T47D (cell line): Measurements from ENCODE around the gene RNF115.
"Not testable (repeated sequence)": the region's sequence is repeated elsewhere in the genome, so short reads cannot be mapped to it uniquely, and the experiment has no call there.

ENCODE experiments used
- DNase-seq, 2 experiments: peaks; one replicate each; pipeline versions ENCODE4 v3.0.0 to v3.0.0-alpha.2; 2011 to 2012; ENCODE audit warnings: low read depth in 1 of 2, low spot score in 1 of 2
- JUND ChIP-seq: IDR thresholded peaks from 2 replicates; pipeline ENCODE4 v1.6.1; 2012; ENCODE audit warnings: low read depth
- in situ Hi-C: cut with HindIII; loops from 2 replicates; pipeline ENCODE4 v1.10.0; 2016; ENCODE audit warnings: low sequenced_read_pairs, low pct_unique_long_range_greater_than_20kb

The RNF115 gene

DNA sequence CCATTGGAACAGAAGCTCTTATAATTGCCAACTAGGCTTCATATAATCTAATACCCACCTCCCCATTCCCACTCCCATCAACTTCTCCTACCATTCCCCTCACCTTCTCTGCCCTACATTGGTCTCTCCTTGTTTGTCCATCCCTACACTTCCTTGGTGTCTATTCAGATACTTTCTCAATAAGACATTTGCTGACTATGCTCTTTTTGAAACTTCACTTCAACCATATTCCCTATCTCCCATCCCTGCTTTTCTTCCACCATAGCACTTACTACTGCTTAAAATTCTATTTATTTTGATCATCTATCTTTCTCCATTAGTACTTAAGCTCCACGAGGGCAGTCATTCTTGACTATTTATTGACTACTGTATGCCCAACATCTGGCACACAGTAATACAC is 64.2 kb downstream of the RNF115 start:
- in situ Hi-C loops, result no loop called here
- no peak for TF ChIP-seq JUND
- DNase-seq, result no peak

DNA sequence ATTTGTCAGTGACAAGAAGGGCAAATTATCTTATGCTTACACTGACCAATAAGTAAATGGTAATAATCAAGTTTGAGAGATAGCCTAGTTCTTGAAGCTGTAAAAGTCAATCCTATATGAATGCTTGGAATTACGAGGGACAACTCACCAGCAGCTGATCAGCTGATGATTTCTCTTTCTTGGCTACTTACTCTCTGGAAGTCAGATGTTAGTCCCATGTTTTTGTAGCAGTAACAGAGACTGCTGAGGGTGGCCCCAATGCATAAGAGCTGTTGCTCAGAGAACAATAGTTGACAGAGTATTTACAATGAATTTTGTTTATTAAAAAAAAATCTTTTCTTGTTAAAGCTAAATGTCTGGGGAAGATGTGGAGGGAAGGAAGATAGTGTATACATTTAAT is 65.3 kb downstream of the RNF115 start:
- in situ Hi-C loops, result no loop called here
- TF ChIP-seq JUND, result no peak
- no peak for DNase-seq

DNA sequence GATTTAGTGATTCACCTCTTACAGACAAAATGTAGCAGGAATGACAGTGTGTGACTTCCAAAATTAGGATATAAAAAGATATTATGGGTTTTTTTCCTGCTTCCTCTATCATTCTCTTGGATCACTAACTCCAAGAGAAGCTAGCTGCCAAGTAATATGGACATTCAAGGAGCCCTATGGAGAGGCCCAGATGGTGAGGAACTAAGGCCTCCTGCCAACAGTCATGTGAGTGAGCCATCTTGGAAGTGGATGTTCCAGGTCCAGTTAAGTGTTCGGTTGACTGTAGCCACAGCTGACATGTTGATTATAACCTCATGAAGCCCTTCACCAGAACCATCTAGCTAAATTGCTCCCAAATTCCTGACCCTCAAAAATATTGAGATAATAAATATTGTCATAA is 65.8 kb downstream of the RNF115 start:
- TF ChIP-seq JUND, result no peak
- DNase-seq, result no peak
- in situ Hi-C loops, result no loop called here

DNA sequence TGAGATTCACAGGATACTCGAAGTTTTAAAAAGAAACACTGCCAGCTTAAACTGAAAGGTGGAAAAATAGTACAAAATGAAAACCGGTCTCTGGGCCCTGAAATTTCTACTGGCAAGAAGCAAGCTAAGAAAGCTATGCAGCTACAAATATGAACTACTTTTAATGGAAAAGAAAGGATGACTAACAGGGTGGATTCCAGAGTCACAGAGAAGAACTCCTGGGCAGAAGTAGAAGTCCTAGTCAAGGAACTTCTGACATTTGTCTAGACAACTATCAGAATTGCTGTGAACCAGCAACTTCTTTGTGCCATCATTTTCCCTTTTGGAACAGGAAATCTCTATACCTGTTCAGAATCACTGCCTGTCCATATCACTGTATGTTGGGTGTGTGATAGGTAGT is 66.5 kb downstream of the RNF115 start:
- in situ Hi-C loops, result no loop called here
- DNase-seq, result no peak
- TF ChIP-seq JUND, result no peak

DNA sequence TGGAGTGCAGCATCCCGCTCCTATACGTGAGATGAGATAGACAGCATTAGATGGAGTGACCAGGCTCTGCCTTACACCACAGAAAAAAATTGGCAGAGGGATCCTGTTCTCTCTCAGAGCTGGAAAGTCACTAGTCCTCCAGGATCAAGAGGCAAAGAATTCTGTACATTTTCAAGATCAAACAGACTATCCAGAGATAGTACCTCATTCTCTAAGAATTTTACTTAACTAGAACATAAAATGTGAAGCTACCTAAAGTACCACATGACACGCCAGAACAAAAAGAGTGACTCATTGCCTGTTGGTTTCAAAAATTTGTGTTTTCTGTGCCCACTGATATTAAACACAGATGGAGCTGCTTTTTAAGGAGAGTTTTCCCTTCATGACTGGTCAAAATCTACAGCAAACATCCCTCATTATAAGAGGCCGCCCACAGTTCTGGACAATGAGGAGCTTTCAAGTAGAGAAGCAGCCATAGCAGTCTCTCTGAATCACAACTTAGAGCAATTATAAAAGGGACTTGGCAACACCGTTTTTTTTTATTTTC is 72.3 kb downstream of the RNF115 start:
- DNase-seq, result no peak
- in situ Hi-C loops, result no loop called here
- TF ChIP-seq JUND, result no peak

DNA sequence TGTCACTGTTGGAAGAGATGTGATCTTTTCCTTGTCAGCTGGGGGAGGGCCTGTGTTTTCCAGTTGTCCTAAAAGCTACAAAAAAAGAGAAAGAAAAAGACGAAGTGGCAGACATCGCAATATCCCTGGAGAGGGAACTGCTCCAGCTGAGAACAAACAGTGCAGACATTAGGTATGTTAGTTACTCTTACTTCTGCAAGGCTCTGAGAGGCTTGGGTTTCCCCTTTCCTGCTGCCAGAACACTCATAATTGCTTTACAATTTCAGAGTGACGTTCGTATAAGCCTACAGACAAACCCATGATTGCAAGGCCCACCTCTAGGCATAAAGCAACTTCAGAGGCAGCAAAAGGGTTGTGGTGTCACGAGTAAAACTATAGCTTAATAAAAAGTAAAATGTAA is 73.5 kb downstream of the RNF115 start:
- in situ Hi-C loops, result no loop called here
- DNase-seq, result no peak
- no peak for TF ChIP-seq JUND

DNA sequence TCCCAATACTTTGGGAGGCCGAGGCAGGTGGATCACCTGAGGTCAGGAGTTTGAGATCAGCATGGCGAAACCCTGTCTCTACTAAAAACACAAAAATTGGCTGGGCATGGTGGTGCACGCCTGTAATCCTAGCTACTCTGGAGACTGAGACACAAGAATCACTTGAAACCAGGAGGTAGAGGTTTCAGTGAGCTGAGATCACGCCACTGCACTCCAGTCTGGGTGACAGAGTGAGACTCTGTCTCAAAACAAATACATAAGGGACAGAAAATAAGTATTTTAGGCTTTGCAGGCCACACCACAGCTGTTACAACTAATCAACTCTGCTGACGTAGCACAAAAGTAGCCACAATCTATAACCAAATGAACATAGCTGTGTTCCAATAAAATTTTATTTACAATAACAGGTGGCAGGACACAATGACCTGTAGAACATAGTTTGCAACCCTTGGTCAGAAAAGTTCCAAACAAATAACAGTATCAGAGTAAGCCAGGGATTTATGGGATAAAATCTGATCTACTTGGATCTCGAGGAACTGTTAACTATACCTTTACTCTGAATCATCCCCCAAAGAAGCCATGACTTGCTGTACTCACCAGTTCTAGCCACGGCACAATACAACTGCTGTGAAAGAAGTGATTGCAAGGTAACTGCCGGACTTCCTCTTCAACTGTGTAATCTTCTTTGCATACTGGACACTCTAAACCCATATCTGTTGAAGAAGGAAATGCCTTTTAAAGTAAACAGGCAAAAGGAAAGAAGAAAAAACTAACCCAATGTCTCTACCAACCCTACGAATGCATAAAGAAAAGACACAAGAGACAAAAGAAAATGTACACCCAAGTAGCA is 76.3 kb downstream of the RNF115 start:
- DNase-seq, result no peak
- in situ Hi-C loops, result no loop called here
- no peak for TF ChIP-seq JUND

DNA sequence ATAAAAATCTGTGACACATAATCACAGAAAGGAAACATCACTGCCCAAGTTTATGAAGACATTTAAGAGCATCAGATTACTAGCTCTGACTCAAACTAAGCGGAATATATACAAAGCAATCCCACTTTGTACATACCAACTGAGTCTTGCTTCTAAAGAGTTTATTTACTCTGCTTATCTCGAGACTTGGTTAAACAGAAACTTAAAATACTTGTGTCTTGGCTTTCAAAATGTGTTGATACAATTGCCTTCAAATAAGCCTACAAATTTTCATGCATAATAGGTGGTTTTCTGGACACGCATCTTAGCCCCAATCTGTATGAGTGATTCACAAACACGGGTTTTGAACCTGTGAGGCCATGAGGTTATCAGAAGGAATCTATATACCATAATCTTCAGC is 83.6 kb downstream of the RNF115 start:
- no peak for TF ChIP-seq JUND
- peak in 1 of 2 experiments; percentile 30 for DNase-seq
- in situ Hi-C loops, result no loop called here

DNA sequence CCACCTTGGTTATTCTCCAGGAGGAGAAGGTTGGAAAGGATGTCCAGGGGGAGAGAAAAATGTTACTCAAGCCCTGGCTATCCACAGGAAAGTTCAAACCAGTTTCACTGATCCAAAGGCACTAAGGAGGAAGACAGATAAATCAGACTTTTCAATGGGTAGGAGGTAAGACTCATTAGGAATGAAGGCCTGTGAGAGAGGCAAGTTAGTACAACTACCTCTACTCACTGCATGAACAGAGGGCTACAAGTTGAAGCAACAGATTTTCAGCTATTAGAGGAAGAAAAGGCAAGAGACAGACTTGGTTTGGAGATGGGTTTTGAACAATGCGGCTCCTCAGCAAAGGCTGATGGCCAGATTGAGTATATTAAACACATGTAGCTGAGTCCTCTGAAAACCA is 87.7 kb downstream of the RNF115 start:
- in situ Hi-C loops, result no loop called here
- no peak for TF ChIP-seq JUND
- DNase-seq, result no peak

DNA sequence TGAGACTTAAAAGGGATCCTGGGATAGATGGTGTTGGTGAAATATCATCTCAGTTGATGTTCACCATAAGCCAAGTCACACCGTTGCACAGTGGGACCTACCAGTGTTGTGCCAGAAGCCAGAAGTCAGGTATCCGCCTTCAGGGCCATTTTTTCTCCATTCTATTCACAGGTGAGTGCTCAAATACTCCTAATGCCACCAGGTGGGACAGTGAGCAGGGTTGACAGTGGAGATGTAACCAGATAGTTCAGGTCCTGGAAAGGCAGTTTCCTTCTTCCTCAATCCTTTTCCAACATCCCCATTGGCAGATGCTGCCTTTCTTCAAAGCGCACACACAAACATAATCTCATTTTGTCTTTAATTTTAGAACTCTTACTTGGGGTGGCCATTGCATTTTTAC is 93.0 kb downstream of the RNF115 start:
- in situ Hi-C loops, result no loop called here
- no peak for TF ChIP-seq JUND
- DNase-seq, result peak in 1 of 2 experiments; percentile 86

DNA sequence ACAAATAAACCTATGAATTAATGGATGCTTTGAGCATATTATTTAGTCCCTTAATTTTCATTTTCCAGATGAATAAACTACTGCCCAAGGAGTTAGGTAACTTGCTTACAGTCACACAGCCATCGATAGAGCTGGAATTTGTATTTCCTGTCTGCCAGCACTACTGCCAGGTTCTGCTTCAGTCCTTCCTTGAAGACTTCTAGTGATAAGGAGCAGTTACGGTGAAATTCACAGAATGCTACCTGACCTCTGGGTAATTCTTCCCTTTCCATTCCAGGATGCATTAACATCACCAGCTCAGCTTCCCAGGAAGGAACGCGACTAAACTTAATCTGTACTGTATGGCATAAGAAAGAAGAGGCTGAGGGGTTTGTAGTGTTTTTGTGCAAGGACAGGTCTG is 93.4 kb downstream of the RNF115 start:
- no peak for TF ChIP-seq JUND
- in situ Hi-C loops, result no loop called here
- no peak for DNase-seq

DNA sequence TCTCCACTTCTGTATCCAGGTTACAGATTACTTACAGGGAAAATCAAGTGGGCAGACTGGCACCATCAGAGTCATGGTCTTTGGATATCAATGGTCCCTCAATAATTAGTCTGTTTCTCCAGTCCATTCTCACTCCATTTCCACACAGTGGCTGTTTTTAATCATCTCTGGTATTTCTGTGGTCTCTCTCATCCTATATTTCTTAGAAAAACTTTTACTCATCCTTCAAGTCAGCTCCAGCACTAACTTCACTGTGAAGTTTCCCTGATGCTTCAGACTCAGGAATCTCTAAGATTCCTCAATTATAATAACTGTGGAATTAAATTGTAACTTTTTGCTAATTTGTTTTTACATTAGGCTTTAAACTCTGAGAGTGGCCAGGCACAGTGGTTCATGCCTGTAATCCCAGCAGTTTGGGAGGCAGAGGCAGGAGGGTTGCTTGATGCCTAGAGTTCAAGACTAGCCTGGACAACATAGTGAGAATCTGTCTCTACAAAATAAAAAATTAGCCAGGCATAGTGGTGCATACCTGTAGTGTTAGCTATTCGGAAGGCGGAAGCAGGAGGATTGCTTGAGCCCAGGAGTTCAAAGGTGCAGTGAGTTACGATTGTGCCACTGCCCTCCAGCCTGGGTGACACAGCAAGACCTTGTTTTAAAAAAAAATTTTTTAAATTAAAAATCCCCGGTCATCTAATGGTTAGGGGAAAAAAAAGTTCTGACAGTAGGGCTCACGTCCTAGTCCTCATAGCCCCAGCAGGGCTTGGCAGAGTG is 94.0 kb downstream of the RNF115 start:
- no peak for DNase-seq
- in situ Hi-C loops, result no loop called here

DNA sequence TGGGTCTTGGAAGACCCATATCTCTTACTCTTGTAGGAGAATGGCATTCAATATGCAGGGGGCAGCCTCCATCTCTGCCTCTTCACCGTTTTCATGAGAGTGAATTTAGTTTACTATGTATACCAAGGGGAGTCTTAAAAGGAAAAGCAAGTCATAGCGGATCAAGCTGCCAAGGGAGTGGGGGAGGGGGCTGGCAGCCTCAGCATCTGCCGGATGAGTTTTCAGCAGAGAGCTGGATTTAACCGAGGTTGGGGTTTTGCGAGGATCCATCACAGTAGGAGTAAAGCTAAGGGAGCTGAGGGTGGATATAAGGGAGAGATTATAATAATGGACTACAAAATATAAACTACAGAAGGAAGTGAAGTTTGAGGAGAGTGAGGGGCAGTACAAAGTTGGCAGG is 94.7 kb downstream of the RNF115 start:
- in situ Hi-C loops, result no loop called here
- no peak for DNase-seq

More for the DNA sequence above, 94.0 kb downstream of the RNF115 start:
- no peak for TF ChIP-seq JUND

DNA sequence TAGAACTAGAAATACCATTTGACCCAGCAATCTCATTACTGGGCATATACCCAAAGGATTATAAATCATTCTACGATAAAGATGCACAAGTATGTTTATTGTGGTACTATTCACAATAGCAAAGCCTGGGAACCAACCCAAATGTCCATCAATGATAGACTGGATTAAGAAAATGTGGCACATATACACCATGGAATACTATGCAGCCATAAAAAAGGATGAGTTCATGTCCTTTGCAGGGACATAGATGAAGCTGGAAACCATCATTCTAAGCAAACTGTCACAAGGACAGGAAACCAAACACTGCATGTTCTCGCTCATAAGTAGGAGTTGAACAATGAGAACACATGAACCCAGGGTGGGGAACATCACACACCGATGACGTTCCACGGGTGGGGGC is 97.7 kb downstream of the RNF115 start:
- in situ Hi-C loops, DNase-seq: not testable (repeated sequence)

More for the DNA sequence above, 94.7 kb downstream of the RNF115 start:
- TF ChIP-seq JUND, result no peak
